Measurements from ENCODE around the gene SSBP4. TPM values are rescaled to one million over a fixed set of nuclear protein-coding genes. Genes with fewer than 3 reads are reported as not detected.

SSBP4 gene
- total RNA-seq, 4 donors from 2014 or later, result 40.5 to 75.6 (median 56.1) TPM

- no peaks in the 10 kb centered on the region for H3K36me3 ChIP-seq
- TF ChIP-seq CTCF (IDR thresholded peaks at IDR 0.05) (no peak), POLR2A (IDR thresholded peaks at IDR 0.05) (no peak)
- peak overlapping the region in 1 of 3 donors; percentile 41 for H3K27ac ChIP-seq
- no peak for DNase-seq
- no peaks in the 10 kb centered on the region for H3K9me3 ChIP-seq
- intact Hi-C loops (cut with DNase I), result no loop called here
- H3K27me3 ChIP-seq, result no peaks in the 10 kb centered on the region
- peak overlapping the region in 1 of 3 donors; percentile 54 for H3K4me3 ChIP-seq (replicated peaks in 1 of 3)
- peaks cover 17 to 28% of the 10 kb centered on the region in 2 donors for H3K4me1 ChIP-seq
- 84 to 89% methylated on average over 36 to 39 of the region's 46 CpGs for WGBS, 2 donors
Measured at GRCh38 chr19:18435842-18436670, 16.9 kb downstream of the SSBP4 start.

- Histone ChIP-seq H3K4me1 (peaks cover 17 to 28% of the 10 kb centered on the region in 2 donors), H3K36me3 (no peaks in the 10 kb centered on the region), H3K27me3 (no peaks in the 10 kb centered on the region), H3K27ac (peak overlapping the region in 1 of 3 donors; percentile 63), H3K9me3 (no peaks in the 10 kb centered on the region), H3K4me3 (replicated peaks in 1 of 3) (peak overlapping the region in 1 of 3 donors; percentile 54)
- peak in 1 of 6 experiments; percentile 11 for TF ChIP-seq CTCF (IDR thresholded peaks at IDR 0.05)
- TF ChIP-seq POLR2A (IDR thresholded peaks at IDR 0.05), result no peak
- WGBS, 2 donors, result 31 to 37% methylated on average over 25 to 30 of the region's 67 CpGs
- intact Hi-C loops (cut with DNase I), result no loop called here
- peak; percentile 82 to 86 for DNase-seq
Measured at GRCh38 chr19:18436671-18437490, 17.7 kb downstream of the SSBP4 start.

- peak in 1 of 6 experiments; percentile 4 for TF ChIP-seq CTCF (IDR thresholded peaks at IDR 0.05)
- no peak for TF ChIP-seq POLR2A (IDR thresholded peaks at IDR 0.05)
- WGBS, 2 donors, result 1 to 2% methylated on average over 9 to 26 of the region's 99 CpGs
- H3K9me3 ChIP-seq, result no peaks in the 10 kb centered on the region
- DNase-seq, result peak; percentile 59 to 72
- peak within 1 kb of the TSS; percentile 26 to 63 (median 50) for H3K27ac ChIP-seq
- intact Hi-C loops (cut with DNase I), result no loop called here
- no peaks in the 10 kb centered on the region for H3K36me3 ChIP-seq
- peaks cover 17 to 28% of the 10 kb centered on the region in 2 donors for H3K4me1 ChIP-seq
- peak within 1 kb of the TSS in 2 of 3 donors; percentile 12 to 54 for H3K4me3 ChIP-seq (replicated peaks in 1 of 3)
- H3K27me3 ChIP-seq, result no peaks in the 10 kb centered on the region
Measured at GRCh38 chr19:18437491-18438330, 18.5 kb downstream of the SSBP4 start, which contains the start of gene ISYNA1. Gene ISYNA1, minus strand, starts transcription at chr19:18438133. Its CDS starts 154 bp downstream, at chr19:18437979.

GRCh38 chr19:18438331-18439024 lies 19.3 kb downstream of the SSBP4 start:
- no peaks in the 10 kb centered on the region for H3K27me3 ChIP-seq
- peaks cover 17 to 22% of the 10 kb centered on the region in 2 donors for H3K4me1 ChIP-seq
- H3K4me3 ChIP-seq (replicated peaks in 1 of 3), result peak overlapping the region in 1 of 3 donors; percentile 54

More at GRCh38 chr19:18438331-18439024, 19.3 kb downstream of the SSBP4 start:
- peak overlapping the region in 2 of 3 donors; percentile 50 to 63 for H3K27ac ChIP-seq
- peaks cover 3 to 5% of the 10 kb centered on the region in 2 donors for H3K36me3 ChIP-seq
- no peaks in the 10 kb centered on the region for H3K9me3 ChIP-seq
- no peak for DNase-seq
- intact Hi-C loops (cut with DNase I), result no loop called here
- WGBS, 2 donors, result 29 to 51% methylated on average over 9 to 16 of the region's 24 CpGs
- no peak for TF ChIP-seq POLR2A (IDR thresholded peaks at IDR 0.05)
